ENCODE data around the gene LRRTM1. TPM values are rescaled to one million over a fixed set of nuclear protein-coding genes. Genes with fewer than 3 reads are reported as not detected.

LRRTM1 gene
- total RNA-seq, 2 experiments from 2014 or later = not detected

- ATAC-seq (no peak), DNase-seq (no peak)
- H3K9me3 Mint-ChIP-seq (ENCODE audit: insufficient read depth) = no peaks in the 10 kb centered on the region
- H3K4me1 Mint-ChIP-seq (ENCODE audit: low read depth) = no peaks in the 10 kb centered on the region
- H3K27me3 Mint-ChIP-seq (ENCODE audit: low read depth) = no peaks in the 10 kb centered on the region
- no peak overlapping the region for H3K27ac Mint-ChIP-seq
- H3K36me3 Mint-ChIP-seq (ENCODE audit: low read depth) = no peaks in the 10 kb centered on the region
- no peak overlapping the region for H3K4me3 Mint-ChIP-seq
- POLR2A ChIA-PET = no interaction called here
- CTCF ChIA-PET = no interaction called here
Measured at GRCh38 chr2:80257450-80257849, 47.1 kb downstream of the LRRTM1 start.

- Mint-ChIP-seq H3K4me1 (ENCODE audit: low read depth) (no peaks in the 10 kb centered on the region), H3K27me3 (ENCODE audit: low read depth) (no peaks in the 10 kb centered on the region), H3K36me3 (ENCODE audit: low read depth) (no peaks in the 10 kb centered on the region), H3K27ac (no peak overlapping the region), H3K9me3 (ENCODE audit: insufficient read depth) (no peaks in the 10 kb centered on the region), H3K4me3 (no peak overlapping the region)
- CTCF ChIA-PET = no interaction called here
- POLR2A ChIA-PET = no interaction called here
- ATAC-seq (no peak), DNase-seq (no peak)
Measured at GRCh38 chr2:80256782-80257167, 47.8 kb downstream of the LRRTM1 start.

- H3K4me3 Mint-ChIP-seq = no peak overlapping the region
- no peaks in the 10 kb centered on the region for H3K9me3 Mint-ChIP-seq (ENCODE audit: insufficient read depth)
- no peaks in the 10 kb centered on the region for H3K27me3 Mint-ChIP-seq (ENCODE audit: low read depth)
Measured at GRCh38 chr2:80255918-80256781, 48.4 kb downstream of the LRRTM1 start.

GRCh38 chr2:80252294-80252986, 52.1 kb downstream of the LRRTM1 start:
- POLR2A ChIA-PET = no interaction called here
- CTCF ChIA-PET = no interaction called here
- ATAC-seq (no peak), DNase-seq (no peak)
- no peaks in the 10 kb centered on the region for H3K36me3 Mint-ChIP-seq (ENCODE audit: low read depth)
- no peak overlapping the region for H3K4me3 Mint-ChIP-seq
- no peaks in the 10 kb centered on the region for H3K9me3 Mint-ChIP-seq (ENCODE audit: insufficient read depth)
- no peak overlapping the region for H3K27ac Mint-ChIP-seq
- H3K27me3 Mint-ChIP-seq (ENCODE audit: low read depth) = no peaks in the 10 kb centered on the region
- no peaks in the 10 kb centered on the region for H3K4me1 Mint-ChIP-seq (ENCODE audit: low read depth)

More at GRCh38 chr2:80255918-80256781, 48.4 kb downstream of the LRRTM1 start:
- Mint-ChIP-seq H3K4me1 (ENCODE audit: low read depth) (no peaks in the 10 kb centered on the region), H3K36me3 (ENCODE audit: low read depth) (no peaks in the 10 kb centered on the region), H3K27ac (no peak overlapping the region)
- DNase-seq = no peak
- POLR2A ChIA-PET = no interaction called here
- CTCF ChIA-PET = no interaction called here
- no peak for ATAC-seq
